Globus pallidus (tissue), 1 donor: ENCODE data around the gene ACOT8.
"Not testable (repeated sequence)": the region's sequence is repeated elsewhere in the genome, so short reads cannot be mapped to it uniquely, and the experiment has no call there.

Experiments used
- DNase-seq: peaks from one replicate; pipeline ENCODE4 v3.0.0-alpha.2; 2015; ENCODE audit warnings: low spot score

The ACOT8 gene

GRCh38 chr20:45857114-45857881 is at the start of gene ACOT8, which contains the start of gene ZSWIM3:
Gene ACOT8, minus strand, starts transcription at chr20:45857392. Its CDS starts 77 bp downstream, at chr20:45857315.
Gene ZSWIM3, plus strand, starts transcription at chr20:45857614. Its CDS starts 212 bp downstream, at chr20:45857826.
- DNase-seq: peak; percentile 99

GRCh38 chr20:45905505-45906079 is 48.4 kb upstream of the ACOT8 start:
- no peak for DNase-seq

GRCh38 chr20:45904583-45905504 is 47.7 kb upstream of the ACOT8 start:
- no peak for DNase-seq

- DNase-seq: no peak
These were observed 45.1 kb upstream of the ACOT8 start for GRCh38 chr20:45902199-45902701.

GRCh38 chr20:45901332-45901731 is 44.1 kb upstream of the ACOT8 start:
- DNase-seq: not testable (repeated sequence)

- DNase-seq: no peak
These were observed 42.0 kb upstream of the ACOT8 start for GRCh38 chr20:45899046-45899835.

GRCh38 chr20:45898285-45898684 is 41.1 kb upstream of the ACOT8 start:
- no peak for DNase-seq

- no peak for DNase-seq
These were observed 40.5 kb upstream of the ACOT8 start for GRCh38 chr20:45897692-45898091.

- DNase-seq: no peak
These were observed 40.1 kb upstream of the ACOT8 start for GRCh38 chr20:45897289-45897688.

GRCh38 chr20:45896641-45897161 is 39.5 kb upstream of the ACOT8 start:
- no peak for DNase-seq

GRCh38 chr20:45894797-45895196 is 37.6 kb upstream of the ACOT8 start:
- DNase-seq: no peak

- no peak for DNase-seq
These were observed 36.6 kb upstream of the ACOT8 start for GRCh38 chr20:45893831-45894230.

GRCh38 chr20:45892828-45893500 is 35.8 kb upstream of the ACOT8 start:
- no peak for DNase-seq

GRCh38 chr20:45892049-45892825 is 35.0 kb upstream of the ACOT8 start:
- no peak for DNase-seq

- peak; percentile 89 for DNase-seq
These were observed 34.1 kb upstream of the ACOT8 start, which contains the start of the genes CTSA and NEURL2 for GRCh38 chr20:45890985-45891983. Gene CTSA, plus strand, starts transcription at chr20:45891335. Its CDS starts 234 bp downstream, at chr20:45891569. Gene NEURL2, minus strand, starts transcription at chr20:45891208. Its CDS starts 217 bp downstream, at chr20:45890991.

GRCh38 chr20:45890077-45890984 is 33.1 kb upstream of the ACOT8 start:
- DNase-seq: peak; percentile 63

GRCh38 chr20:45888681-45889080 is 31.5 kb upstream of the ACOT8 start:
- DNase-seq: no peak
